Peyer's patch (tissue), 4 donors: ENCODE data around the gene THRB. TPM values are rescaled to one million over a fixed set of nuclear protein-coding genes. Genes with fewer than 3 reads are reported as not detected.

ENCODE experiments used
- DNase-seq, 3 donors: peaks; one replicate each; pipeline ENCODE4 v3.0.0-alpha.2; 2017 to 2019
- H3K27ac ChIP-seq, 4 donors: fragments of 200-600 bp; sonication (generic); one replicate each; pipeline ENCODE4 v1.5.1; 2016 to 2019
- H3K27me3 ChIP-seq, 2 donors: fragments of 200-600 bp; sonication (generic); one replicate each; pipeline ENCODE4 v1.5.1; 2019
- H3K36me3 ChIP-seq, 3 donors: fragments of 200-600 bp; sonication (generic); one replicate each; pipeline ENCODE4 v1.5.1; 2016 to 2019
- H3K4me1 ChIP-seq, 4 donors: fragments of 200-600 bp; sonication (generic); one replicate each; pipeline ENCODE4 v1.5.1; 2016 to 2019
- H3K4me3 ChIP-seq, 4 donors: fragments of 200-600 bp; sonication (generic); 1 replicate in 3 of 4; 2 replicates in 1 of 4; pipeline ENCODE4 v1.5.1; 2016 to 2019; ENCODE audit warnings: mild to moderate bottlenecking in 1 of 4
- H3K9me3 ChIP-seq, 4 donors: fragments of 200-600 bp; sonication (generic); one replicate each; pipeline ENCODE4 v1.5.1; 2016 to 2019; ENCODE audit warnings: mild to moderate bottlenecking in 1 of 4
- CTCF ChIP-seq, 6 experiments: fragments of 450-650 bp in 4 of 6; fragments of 200-600 bp in 2 of 6; sonication (generic) in 1 of 6; IDR thresholded peaks; one replicate each; pipeline ENCODE4 v1.5.1; 2017 to 2019; ENCODE audit warnings: antibody characterized with exemption in 6 of 6, mild to moderate bottlenecking in 3 of 6, moderate library complexity in 1 of 6
- POLR2A ChIP-seq, 2 donors: fragments of 450-650 bp; IDR thresholded peaks; one replicate each; pipeline ENCODE4 v1.5.1; 2017; ENCODE audit warnings: antibody characterized with exemption in 2 of 2, mild to moderate bottlenecking in 2 of 2, moderate library complexity in 2 of 2
- total RNA-seq, 4 donors: library from RNA; depleted of rRNA; stranded (reverse); fragments of >200 nt; gene quantifications; one replicate each; pipeline ENCODE4 v1.1.0, GENCODE V29; 2016

THRB gene
- total RNA-seq, 4 donors from 2014 or later, result 2.6 to 13.2 (median 8.4) TPM

GRCh38 chr3:24299246-24299805 is 195.3 kb downstream of the THRB start:
- no peaks in the 10 kb centered on the region for H3K36me3 ChIP-seq
- no peaks in the 10 kb centered on the region for H3K27me3 ChIP-seq
- TF ChIP-seq CTCF (IDR thresholded peaks at IDR 0.05), result no peak
- no peak for TF ChIP-seq POLR2A (IDR thresholded peaks at IDR 0.05)
- DNase-seq, result no peak
- no peak overlapping the region for H3K27ac ChIP-seq
- no peak overlapping the region for H3K4me3 ChIP-seq
- H3K4me1 ChIP-seq, result no peaks in the 10 kb centered on the region
- H3K9me3 ChIP-seq, result no peaks in the 10 kb centered on the region

GRCh38 chr3:24296441-24297205 is 198.0 kb downstream of the THRB start:
- H3K36me3 ChIP-seq, result no peaks in the 10 kb centered on the region
- TF ChIP-seq POLR2A (IDR thresholded peaks at IDR 0.05), result no peak
- no peak for TF ChIP-seq CTCF (IDR thresholded peaks at IDR 0.05)
- H3K27me3 ChIP-seq, result no peaks in the 10 kb centered on the region
- H3K4me1 ChIP-seq, result no peaks in the 10 kb centered on the region
- no peak overlapping the region for H3K4me3 ChIP-seq
- no peaks in the 10 kb centered on the region for H3K9me3 ChIP-seq
- no peak overlapping the region for H3K27ac ChIP-seq
- no peak for DNase-seq

- TF ChIP-seq CTCF (IDR thresholded peaks at IDR 0.05), result no peak
- TF ChIP-seq POLR2A (IDR thresholded peaks at IDR 0.05), result no peak
- DNase-seq, result no peak
- Histone ChIP-seq H3K27ac (no peak overlapping the region), H3K4me1 (no peaks in the 10 kb centered on the region), H3K4me3 (no peak overlapping the region), H3K36me3 (no peaks in the 10 kb centered on the region), H3K9me3 (no peaks in the 10 kb centered on the region), H3K27me3 (no peaks in the 10 kb centered on the region)
These were observed 200.5 kb downstream of the THRB start for GRCh38 chr3:24294150-24294549.

- no peak overlapping the region for H3K4me3 ChIP-seq
- DNase-seq, result no peak
- H3K9me3 ChIP-seq, result no peaks in the 10 kb centered on the region
- H3K4me1 ChIP-seq, result no peaks in the 10 kb centered on the region
- no peaks in the 10 kb centered on the region for H3K36me3 ChIP-seq
- no peak overlapping the region for H3K27ac ChIP-seq
- no peaks in the 10 kb centered on the region for H3K27me3 ChIP-seq
- no peak for TF ChIP-seq CTCF (IDR thresholded peaks at IDR 0.05)
- TF ChIP-seq POLR2A (IDR thresholded peaks at IDR 0.05), result no peak
These were observed 203.0 kb downstream of the THRB start for GRCh38 chr3:24291646-24292045.

- TF ChIP-seq CTCF (IDR thresholded peaks at IDR 0.05), result no peak
- H3K27ac ChIP-seq, result no peak overlapping the region
- H3K4me3 ChIP-seq, result no peak overlapping the region
These were observed 204.1 kb downstream of the THRB start for GRCh38 chr3:24290596-24290995.

More at GRCh38 chr3:24290596-24290995, 204.1 kb downstream of the THRB start:
- no peak for DNase-seq
- H3K4me1 ChIP-seq, result no peaks in the 10 kb centered on the region
- no peaks in the 10 kb centered on the region for H3K27me3 ChIP-seq
- H3K9me3 ChIP-seq, result no peaks in the 10 kb centered on the region
- H3K36me3 ChIP-seq, result no peaks in the 10 kb centered on the region
